ENCODE measurements around the gene HINT2. TPM values are rescaled to one million over a fixed set of nuclear protein-coding genes. Genes with fewer than 3 reads are reported as not detected.

HINT2 gene
- total RNA-seq, 4 donors from 2014 or later = 19.8 to 49.7 (median 40.6) TPM

DNA sequence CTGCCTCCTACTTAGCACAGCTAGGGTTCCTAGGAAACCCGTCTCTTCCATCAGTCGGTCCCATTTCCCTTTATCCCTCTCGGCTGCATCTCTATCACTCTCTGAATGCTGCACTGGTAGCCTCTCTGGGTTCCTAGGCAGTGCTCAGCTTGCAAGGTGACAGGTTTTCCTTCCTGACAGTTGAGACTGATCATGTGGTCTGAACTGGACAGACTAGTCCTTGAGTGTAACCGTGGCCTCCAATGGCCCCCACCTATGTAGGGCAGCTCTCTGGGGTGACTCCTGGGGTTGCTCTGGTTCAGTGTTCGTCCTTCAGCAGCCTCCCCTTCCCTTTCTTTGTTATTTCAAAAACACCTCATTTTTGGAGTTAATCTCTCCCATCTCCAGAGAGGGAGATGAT is 18.0 kb upstream of the HINT2 start:
- TF ChIP-seq CTCF (IDR thresholded peaks at IDR 0.05) = no peak
- ATAC-seq (ENCODE audit: low FRiP score) = no peak

GRCh38 chr9:35831040-35831439 is 16.2 kb upstream of the HINT2 start:
- no peak for DNase-seq (ENCODE audit: low spot score)
- TF ChIP-seq CTCF (IDR thresholded peaks at IDR 0.05) = no peak
- no peak for ATAC-seq (ENCODE audit: low FRiP score)

More for the DNA sequence above, 18.0 kb upstream of the HINT2 start:
- no peak for DNase-seq (ENCODE audit: low spot score)

DNA sequence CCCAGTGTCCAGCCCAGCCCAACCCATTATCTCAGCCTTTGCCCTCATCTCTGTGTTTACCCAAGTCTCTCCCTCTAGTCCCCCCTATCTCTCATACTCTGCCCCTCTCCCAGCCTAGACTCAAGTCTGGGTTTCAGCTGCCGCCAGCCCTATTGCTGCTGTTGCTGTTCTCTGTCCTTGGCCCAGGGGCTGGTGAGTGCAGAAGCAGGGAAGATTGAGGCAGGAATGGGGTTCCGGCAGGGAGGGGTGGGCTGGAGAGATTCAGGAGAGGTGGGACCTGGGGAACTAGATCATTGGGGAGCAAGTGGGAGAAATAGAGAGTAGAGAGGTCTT is 14.9 kb upstream of the HINT2 start:
- ATAC-seq (ENCODE audit: low FRiP score) (no peak), DNase-seq (ENCODE audit: low spot score) (no peak)
- TF ChIP-seq CTCF (IDR thresholded peaks at IDR 0.05) = no peak

DNA sequence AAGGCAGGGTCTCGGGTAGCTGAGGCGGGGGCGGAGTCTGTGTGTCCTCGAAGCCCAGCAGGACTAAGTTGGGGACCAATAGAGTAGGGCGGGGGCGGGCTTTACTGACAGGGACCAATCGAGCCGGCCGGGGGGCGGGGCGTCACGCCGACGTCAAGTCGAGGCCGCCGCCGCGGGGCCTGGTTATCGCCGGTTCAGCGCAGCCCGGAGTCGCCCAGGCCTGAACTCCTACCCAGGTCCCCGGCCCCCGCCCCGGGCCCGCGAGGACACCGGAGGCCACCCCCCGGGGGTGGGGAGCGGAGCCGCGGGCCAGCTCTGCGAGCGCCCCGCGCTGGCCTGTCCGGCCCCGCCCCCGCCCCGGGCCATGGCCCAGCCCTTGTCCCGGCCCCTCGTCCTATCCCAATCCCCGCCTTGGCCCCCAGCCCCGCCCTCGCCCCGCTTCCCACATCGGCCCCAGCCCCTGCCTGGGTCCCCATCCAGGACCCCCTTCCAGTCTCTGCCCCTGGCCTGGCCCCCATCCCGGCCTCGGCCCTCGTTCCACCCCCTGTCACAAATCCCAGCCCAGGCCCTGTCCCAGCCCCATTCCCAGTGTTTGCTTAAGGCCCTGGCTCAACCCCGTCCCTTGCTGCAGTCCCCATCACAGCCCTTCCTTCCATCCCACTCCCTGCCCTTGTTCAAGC is 14.4 kb upstream of the HINT2 start, which contains the start of gene TMEM8B:
TSS of gene TMEM8B (plus strand) at position 145 of the 680 bp plus-strand sequence. CDS start at position 365, 220 bp downstream.
- ATAC-seq (ENCODE audit: low FRiP score) = peak; percentile 92
- DNase-seq (ENCODE audit: low spot score) = peak; percentile 98
- no peak for TF ChIP-seq CTCF (IDR thresholded peaks at IDR 0.05)

DNA sequence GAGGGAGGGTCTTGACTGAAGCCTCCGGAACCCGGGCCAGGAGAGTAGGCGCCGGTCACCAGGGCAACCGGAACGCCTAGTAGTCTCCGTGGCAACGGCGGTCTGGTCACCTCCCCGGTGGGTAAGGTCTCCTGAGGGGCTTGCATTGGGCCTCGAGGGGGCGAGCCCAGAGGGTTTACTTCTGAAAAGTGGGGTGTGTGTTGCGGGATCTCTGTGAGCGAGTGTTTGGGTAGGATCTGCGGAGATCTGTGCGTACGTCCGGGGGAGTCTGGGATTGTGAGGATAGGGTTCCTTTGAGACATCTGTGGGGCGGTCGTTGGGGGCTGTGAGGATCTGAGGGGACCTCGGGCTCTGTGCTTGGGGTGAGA is 13.9 kb upstream of the HINT2 start, which contains the start of gene FAM221B:
TSS of gene FAM221B (minus strand) at position 17 of the 368 bp plus-strand sequence. CDS start 2,571 bp downstream, outside the sequence.
- DNase-seq (ENCODE audit: low spot score) (no peak), ATAC-seq (ENCODE audit: low FRiP score) (no peak)
- TF ChIP-seq CTCF (IDR thresholded peaks at IDR 0.05) = no peak

GRCh38 chr9:35827486-35827885 is 12.6 kb upstream of the HINT2 start:
- ATAC-seq (ENCODE audit: low FRiP score) (no peak), DNase-seq (ENCODE audit: low spot score) (no peak)
- TF ChIP-seq CTCF (IDR thresholded peaks at IDR 0.05) = no peak

DNA sequence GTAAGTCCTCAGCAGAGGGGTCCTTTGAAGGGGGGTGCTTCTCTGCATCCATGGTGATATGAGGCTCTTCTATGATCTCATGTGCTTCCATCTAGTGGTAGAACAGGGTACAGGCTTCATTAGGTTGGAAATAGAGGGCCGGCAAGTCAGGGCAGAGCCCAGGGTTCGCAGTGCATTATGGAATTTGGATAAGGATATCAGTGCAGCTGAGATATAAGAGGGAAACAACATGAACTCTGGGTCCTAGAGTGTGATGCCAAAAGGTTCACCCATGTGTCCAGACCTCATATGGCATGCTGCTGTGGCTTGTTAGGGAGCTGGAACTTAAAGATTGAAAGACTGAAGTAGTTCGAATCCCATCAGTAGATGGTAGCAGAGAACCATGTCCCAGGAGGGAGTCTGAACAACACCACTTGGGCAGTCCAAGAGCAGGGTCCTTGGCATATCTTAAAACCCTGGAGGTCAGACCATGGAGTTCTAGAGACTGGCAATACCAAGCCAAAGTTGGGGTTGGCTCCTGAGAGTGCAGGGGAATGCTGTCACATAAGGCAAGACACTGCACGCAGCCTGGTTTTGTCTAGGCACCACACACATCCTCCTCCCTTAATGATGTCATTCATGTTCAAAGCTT is 11.3 kb upstream of the HINT2 start:
- no peak for TF ChIP-seq CTCF (IDR thresholded peaks at IDR 0.05)
- no peak for DNase-seq (ENCODE audit: low spot score)
- peak; percentile 41 for ATAC-seq (ENCODE audit: low FRiP score)
